ENCODE measurements around the gene NTM.
A peak's percentile ranks its signal among the peaks of the same experiment; 100 is the strongest.

Gene NTM

DNA sequence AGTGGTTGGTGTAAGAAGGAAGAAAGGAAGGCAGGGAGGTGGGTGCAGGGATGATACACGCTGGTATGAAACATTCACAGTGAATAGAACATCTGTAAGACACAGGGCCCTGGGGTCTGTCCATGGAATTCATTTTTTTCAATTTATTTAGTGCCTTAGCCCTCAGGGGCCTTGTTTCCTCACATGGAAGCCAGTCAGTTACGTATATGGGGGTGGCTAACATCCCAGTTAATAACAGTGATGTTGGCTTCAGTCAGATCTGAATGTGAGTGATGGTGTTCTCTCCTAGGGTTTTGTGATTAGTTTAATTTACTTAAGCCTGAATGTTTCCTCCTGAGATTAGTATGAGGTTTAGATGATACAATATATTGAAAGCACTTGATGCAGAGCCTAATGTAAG, 577.1 kb downstream of the NTM start:
- DNase-seq: no peak

DNA sequence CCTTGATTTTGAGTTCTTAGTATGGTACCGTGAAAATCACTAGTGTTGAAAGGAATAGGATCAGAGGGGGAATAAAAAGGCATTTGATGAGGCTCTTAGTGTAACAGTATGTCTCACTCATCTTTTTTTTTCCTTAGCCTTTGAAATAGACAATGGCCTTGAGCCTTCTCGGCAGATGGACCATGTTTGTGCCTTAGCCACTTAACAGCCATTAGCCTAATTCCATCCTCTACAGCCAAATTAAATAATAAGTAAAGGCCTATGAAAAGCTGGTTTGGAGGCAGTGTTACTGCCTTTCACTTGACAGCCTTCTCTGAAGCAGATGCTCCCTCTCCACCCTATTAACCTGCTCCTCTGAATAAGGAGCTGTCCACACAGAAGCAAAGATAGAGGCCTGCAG, 580.7 kb downstream of the NTM start:
- DNase-seq: no peak

DNA sequence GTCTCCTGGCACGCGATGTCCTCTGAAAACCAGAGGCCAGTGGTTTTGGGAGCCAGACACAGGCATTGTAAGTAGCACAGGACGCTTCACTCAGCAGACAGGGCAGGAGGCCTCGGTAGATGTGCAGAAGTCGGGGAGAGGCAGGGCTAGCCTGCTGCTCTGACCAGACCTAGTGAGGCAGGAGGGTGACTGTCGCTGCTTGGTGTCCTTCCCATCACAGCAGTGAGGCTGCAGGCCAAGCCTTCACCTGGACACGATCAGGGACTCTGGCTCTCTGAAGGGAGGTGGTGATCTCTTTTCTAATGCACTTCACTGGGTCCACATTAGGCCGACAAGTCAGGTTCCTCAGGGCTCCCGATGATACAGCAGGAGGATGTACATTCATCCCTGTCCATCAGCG, 583.7 kb downstream of the NTM start:
- DNase-seq: no peak

DNA sequence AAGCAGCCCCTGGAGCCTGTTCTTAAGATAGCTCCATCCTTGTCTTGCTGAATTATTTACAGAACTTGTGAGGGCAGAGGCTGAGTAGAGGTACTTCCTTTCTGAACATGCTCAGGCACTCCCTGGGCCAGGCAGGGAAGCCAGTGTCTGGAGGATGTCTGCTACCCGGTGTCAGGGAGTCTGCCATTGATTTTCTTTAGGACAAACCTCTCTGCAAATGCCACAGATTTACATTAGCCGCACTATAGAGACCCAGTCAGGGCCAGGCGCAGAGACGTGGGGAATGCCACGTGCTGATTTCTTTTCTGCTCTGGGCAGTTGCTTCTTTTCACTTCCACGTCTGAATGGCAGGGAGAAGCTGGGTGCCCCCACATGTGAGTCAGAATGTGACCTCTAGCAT, 585.5 kb downstream of the NTM start:
- DNase-seq: no peak

DNA sequence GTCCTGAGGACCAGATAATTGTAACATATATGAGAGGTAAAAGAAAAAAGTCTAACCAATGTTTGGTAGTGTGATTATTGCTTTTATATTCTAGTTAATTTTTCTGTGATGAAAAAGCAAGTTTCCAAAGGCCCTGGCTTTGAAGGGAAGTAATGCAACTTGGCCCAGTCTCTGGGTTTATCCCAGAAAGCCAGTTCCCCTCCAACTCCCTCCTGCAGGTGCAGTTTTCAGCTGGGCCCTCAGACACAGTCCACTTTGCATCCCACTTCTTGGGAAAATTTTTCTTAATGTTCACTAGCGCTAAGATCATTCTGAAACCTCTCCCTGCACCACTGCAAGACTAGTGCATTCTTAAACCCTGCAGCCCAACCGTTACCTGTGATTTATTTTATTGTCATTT, 586.8 kb downstream of the NTM start:
- DNase-seq: no peak

DNA sequence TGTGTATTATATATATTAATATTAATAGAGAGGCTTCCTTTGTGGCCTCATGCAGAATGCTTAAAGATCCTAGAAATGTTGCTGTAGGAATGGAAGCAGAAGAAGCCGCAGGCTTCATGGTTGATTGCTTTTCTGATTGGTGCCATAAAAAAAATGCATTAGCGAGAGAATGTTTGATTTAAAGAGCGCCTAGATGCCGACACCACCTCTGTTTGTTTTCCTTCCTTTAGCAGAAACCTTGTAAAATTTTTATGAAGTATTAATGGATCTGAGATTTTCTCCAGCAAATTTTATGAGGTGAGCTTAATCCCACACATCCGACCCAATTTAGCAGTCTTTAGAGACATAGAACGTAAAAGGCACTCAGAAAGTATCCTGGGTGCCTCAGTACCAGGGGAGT, 587.5 kb downstream of the NTM start:
- peak; percentile 17 for DNase-seq

DNA sequence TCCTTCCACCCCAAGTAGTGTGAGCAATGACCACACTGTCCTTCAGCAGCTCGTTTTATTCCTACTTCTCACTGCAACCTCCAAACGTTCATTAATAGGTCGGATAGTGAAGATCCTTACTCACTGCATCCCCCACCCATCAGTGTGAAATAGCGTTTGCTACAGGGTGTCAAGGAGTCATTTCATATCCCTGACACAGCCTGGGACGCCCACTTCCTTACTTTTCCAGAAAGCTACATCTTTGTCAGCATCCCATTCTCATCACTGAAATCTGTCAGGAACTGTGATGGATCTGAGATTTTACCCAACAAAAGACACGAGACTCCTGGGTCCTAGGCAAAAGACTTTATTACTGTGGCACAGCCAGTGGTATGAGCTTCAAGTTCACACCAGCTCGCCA, 592.4 kb downstream of the NTM start:
- no peak for DNase-seq

DNA sequence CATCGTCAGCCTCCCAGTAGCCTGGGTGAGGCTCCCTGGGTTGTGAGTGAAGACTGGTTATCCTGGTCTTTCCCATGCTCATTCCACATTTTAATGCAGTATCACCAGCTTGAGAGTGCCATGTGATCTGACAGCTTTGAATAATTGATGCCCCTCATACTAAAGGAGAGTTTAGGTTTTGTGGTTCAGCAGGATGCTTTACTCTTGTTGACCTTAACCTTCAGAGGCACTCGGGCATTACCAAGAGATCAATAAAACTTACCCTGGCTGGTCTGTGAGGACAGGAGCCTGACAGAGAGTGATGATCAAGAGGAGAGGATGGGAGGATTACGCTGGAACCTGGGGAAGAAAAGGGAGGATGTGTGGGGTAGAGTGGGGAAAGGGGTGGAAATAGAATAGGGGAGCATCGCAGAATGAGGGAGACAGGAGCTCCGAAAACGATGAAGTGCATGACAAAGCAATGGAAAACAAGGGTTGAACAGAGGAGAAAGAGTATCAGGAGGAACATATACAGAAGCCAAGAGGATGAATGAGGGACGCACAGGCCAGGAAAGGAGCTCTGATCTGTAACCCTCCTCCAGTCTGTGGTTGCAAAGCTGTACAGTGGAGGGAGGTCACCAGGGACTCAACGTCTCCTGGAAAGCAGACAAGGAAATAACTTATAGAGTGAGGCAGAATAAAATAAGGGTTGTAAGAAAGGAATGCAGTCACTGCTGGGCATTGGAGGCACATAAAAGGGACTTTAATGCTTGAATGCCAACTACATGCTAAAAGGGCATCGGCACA, 594.5 kb downstream of the NTM start:
- DNase-seq: no peak

DNA sequence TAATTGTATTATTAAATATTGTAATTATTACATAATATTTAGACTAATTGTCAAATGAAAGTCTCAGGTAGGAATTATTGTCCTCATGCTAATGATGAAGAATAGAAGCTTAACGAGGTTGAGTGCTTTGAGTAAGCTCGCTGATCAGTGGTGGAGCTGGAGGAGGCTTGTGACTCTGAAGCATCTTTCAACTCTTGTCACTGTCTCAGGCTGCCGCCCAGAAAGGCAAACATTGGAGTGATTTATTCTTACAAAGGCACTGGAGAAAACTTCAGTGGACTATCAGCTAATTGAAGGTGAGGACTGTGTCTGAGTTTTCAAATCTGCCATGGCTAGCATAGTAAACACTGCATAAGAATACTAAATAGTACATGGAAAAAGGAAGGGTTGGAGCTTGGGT, 595.1 kb downstream of the NTM start:
- DNase-seq: no peak

DNA sequence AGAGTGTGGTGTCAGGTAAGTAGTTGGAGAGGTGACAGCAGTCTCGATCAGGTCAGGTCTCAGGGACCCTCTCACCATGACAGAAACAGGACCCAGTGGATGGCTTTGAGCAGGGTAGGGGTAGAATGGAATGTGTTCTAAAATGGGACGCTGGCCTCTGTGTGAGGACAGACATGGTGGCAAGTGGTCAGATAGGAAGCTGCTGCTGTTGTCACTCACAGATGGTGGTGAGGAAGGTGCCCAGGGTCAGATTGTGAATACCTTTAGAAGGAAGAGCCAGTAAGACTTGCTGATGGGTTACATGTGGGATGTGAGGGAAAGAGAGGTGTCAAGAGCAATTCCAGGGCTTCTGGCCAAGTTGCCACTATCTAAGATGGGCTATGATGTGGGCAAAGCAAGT, 596.3 kb downstream of the NTM start:
- no peak for DNase-seq

DNA sequence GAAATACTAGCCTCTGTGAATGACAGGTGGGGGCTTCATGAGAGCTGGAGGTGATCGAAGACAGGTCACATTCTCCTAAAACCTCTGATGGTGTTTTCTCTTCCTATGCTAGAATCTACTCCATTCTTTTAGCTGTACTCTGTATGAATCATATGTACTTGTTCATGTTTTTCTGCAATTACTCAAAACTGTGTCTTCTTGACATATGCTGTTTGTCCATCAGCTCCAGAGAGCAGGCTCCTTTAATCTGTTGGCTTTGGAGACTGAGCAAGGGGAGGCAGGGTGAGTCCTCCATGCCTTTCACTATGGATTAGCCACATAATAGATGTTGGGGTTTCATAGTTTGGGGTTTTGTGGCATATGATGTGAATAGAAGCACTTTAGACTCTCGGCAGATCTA, 598.8 kb downstream of the NTM start:
- DNase-seq: no peak

DNA sequence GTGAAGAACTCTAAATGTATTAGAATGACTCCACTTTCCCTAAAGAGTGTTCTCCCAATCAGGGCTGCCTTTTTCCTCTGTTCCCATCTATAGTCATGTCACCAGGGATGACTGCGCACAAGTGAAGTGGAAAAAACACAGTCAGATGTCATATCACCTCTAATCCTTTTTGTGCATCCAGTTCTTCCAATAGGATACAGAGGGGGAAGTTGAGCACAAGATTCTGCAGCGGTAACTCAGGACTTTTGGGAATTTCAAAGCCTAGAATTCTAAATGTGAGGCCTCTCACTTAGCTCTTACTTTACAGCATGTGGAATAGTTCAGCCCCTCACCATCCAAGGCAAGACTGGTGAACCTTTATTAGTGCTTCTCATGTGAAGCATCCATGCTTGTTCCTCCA, 602.6 kb downstream of the NTM start:
- DNase-seq: no peak

DNA sequence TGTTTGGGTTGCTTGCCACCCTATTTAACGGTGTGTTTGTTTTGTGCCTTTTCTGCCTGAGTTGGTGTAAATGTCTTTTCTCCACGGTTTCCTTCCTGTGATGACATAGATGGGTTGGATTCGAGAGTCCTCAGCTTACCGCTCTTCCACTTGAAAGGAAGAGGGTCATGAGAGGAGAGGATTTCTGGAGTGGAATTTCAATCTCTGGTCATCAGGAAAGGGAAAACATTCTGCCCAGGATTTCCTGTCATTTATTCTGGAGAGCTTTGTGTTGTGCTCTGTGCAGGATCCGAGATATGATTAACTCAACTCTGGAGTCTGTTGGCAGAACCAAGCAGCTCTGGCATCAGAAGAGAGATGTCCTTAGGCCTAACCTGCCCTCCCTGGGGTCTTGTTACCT, 605.2 kb downstream of the NTM start:
- peak; percentile 43 for DNase-seq

DNA sequence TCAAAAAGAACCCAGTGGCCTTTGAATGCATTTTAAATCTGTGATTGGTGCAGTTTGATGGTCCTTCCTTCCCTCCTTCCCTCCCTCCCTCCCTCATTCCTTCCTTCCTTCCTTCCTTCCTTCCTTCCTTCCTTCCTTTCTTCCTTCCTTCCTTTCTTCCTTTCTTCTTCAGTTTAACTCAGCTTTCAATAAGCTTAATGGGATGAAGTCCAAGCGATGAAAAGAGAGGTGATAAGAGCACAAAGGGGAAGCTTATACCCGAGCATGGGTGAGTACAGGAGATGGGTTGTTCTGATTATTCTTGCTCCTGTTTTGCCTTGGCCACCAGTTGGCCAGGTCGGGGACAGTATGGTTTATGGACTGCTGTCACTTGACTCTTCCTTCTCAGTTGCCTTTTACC, 605.6 kb downstream of the NTM start:
- DNase-seq: no peak

DNA sequence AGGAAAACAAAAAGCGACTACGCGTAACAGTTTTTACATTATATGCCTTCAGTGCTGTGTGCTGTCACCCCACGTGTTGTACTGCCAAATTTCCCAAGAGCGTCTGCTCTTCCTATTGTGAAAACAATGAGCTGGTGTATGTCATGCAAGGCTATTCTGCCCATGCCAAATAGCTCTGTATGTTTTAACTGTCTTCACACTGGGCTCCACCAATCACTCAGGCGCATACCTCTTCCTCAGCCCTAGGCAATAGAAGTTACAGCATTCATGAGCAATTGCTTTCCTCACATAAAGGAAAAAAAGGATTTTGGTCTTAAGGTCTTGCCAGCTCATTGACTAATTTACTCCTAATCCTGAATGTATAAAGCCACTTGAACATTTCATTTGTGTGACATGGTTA, 606.8 kb downstream of the NTM start:
- DNase-seq: no peak

DNA sequence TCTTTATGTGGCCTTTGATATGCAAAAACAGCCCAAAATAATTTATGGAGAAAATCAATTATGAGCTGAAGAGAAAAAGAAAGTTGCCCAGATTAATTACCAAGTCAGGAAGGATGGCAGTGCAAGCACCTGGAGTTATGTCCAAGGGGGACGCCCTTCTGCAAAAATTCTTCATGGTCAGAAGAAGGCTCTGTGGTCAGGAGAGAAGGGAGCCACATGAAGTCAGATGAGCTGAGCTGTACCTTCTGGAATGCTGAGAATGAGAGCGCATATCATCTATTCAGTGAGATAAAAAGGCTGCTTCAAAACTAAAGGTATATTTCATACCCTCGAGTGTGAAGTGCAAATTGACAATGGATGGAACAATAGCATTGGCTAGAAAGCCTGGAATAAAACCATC, 607.4 kb downstream of the NTM start:
- no peak for DNase-seq

DNA sequence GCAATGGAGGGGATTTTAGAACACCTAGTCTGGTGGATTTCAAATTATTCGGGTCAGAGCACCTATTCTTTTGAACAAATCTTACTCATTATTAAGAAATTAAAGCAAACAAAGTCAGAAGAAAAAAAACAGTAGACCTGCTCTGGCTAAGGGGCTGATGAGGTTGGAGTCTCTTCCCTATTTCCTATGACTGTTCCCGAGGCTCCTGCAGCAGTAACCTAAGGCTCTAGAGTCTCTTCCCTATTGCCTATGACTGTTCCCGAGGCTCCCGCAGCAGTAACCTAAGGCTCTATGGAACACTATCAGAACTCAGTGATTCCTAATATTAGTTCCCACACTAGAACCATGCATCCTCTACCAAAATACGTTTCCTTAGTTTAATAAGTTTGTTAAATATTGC, 607.9 kb downstream of the NTM start:
- no peak for DNase-seq

DNA sequence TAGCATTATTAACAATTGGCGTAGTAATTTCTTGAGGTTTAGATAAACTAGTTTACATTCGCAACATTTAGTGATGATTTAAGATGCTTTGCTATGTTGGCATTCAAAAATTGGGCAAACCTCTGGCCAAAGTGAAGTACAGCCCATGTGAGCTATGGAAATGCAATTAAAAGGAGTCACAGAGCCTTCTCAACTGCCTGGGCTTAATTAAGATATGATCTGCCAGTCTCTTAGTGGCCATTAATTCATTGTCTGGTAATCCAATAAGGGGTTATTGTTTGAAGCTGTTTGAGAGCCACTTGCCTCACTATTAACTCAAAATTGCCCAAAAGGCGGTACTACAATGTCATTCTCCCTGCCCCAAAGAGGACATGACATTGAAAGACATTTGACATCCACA, 608.9 kb downstream of the NTM start:
- no peak for DNase-seq

DNA sequence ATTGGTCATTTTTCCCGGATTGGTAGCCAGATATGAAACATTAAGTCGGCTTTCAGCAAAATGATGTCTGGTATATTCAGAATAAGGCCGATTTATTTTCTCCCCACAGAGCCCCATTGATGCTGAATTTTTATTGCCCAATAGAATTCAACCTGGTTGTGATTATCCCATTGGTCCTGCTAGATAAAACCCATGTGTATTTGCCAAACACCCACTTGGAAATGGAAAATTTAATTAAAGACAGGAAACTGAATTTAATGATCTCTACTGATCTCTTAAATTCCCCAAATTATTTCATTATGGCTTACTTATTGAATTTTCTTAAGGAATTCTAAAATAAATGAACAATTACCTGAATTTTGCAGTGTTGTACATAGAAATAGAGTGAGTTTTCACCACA, 609.8 kb downstream of the NTM start:
- DNase-seq: no peak

DNA sequence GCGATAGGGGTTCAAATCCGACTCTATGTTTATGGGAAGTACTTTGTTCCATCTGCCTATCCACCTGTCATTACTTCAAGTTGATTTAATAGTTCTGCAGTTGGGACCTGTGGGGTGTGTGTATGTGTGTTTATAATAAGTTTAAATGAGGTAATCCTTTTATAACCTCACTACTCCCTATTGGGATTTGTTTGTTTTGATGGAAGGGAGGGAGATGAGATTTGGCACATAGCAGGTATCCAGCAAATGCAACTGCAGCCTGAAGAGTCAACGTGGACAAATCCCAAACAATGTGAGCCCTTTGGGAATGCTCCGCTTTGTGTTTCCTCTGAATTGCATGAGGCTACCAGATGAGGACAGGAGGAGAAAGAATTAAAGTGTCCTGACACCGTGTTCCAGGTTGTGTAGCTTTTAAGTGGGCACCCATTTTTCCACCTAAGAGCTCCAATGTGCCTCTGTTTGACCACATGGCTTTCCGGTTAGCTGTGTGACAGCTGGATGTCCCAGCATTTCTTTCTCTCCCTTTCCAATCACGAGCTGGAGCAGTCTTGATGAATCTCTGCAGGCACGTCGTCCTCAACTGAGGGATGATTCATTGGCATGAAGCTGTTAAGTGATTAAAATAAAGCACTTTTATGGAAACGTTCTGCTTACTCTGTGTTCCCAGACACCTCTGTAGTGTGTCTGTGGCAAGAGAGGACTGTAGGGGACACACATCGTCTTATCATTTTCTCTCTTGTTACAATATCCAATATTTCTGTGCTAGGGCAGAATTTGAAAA, 610.7 kb downstream of the NTM start:
- DNase-seq: no peak

DNA sequence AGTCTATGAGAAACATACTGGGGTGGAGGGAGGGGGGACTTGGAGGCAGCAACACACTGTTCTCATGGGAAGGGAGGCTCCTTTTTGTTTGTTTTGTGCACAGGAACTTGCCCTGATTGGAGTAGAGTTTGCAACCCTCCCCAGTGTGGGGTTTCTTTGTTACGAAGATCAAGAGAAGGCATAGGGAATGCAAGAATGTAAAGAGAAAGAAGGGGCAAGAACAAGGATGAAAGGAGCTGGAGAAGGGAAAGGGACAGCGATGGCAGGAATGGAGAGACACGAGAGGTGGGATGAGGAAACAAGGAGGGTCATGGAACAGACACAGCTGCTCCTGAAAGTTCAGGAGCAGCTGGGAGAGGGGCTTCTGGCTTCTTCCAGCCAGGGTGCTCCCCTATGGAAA, 611.7 kb downstream of the NTM start:
- DNase-seq: no peak

DNA sequence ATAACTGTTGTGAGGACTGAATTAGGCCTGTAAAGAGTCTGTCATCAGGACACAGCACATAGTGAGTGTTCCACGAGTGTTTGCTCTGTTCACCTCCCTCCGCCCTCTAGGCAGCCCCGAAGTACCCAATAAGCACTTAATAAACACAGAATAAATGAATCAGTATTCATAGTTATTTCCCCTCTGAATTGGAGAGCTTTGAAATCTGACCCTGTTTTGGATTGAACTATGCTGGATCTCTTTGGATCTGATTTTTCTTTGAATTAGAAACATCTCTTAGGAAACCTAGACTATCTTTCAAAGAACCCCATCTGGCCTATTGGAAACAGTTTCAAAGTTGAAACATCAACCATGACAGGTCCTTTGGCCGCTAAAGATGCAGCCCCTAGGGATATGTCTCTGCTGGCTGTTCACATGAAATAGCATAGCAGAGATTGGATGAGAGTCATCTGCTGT, 615.5 kb downstream of the NTM start:
- DNase-seq: no peak

DNA sequence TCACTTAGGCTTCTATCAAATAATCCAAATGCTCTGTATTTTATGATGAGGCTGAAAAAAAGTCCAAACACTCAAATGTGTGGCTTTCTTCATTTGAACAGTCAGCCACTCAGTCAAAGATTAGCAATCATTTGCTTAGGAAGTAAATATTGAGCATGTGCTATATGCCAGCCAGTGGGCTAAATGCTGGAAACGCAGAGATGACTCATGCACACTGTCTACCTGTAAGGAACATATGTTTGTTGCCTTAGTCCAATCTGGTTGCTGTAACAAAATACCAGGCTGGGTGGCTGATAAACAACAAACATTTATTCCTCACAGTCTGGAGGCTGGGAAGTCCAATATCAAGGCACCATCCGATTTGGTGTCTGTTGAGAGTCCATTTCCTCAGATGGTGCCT, 617.3 kb downstream of the NTM start:
- DNase-seq: no peak

DNA sequence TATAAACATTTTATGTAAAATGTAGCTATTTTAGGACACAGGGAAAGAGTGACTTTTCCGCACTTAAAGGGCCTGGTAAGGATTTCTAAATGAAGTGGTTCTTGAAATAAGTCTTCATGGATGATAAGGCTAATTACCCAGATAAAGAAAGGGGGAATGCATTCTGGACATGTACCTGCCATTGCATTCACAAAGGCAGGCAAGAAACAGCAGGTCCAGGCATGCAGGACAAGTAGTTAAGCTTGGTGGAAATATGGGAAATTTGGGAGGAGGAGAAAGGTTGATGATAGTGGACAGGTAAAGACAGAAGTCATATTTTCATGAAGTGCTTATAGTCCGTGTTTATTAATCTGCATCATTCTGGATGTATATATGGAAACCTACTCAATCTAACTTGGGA, 621.2 kb downstream of the NTM start:
- DNase-seq: no peak

DNA sequence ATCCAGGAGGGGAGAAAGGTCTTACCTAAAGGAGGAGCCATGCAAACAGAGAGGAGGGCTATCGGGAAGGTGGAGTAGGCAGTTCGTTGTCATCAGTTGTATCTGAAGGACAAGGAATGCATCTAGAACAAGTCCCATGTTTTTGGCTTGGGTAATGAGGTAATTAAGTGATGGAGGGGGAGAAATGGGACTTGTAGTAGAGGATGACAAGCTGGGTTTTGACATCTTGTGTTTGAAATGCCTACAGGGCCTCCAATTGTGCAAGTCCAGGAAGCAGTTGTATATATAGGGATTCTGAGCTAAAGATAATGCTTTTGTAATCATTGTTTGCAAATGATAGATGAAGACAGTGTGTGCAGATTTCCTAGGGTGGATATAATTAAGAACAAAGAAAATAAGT, 622.8 kb downstream of the NTM start:
- no peak for DNase-seq
